ENCODE data around the gene DENND1A. TPM values are rescaled to one million over a fixed set of nuclear protein-coding genes. Genes with fewer than 3 reads are reported as not detected.

DENND1A gene
- total and polyA plus RNA-seq, 2 of the 13 experiments (the other 11 are each of a cell fraction or from before 2014, with no cell fraction given), result 14.8 to 30.1 TPM

GRCh38 chr9:123657941-123658340 is 272.0 kb downstream of the DENND1A start (continued):
- TF ChIP-seq PRDM15 (CRISPR knock-in tag; IDR thresholded peaks at IDR 0.05), result no peak
- no peak for TF ChIP-seq ZBTB10 (CRISPR knock-in tag; IDR thresholded peaks at IDR 0.05; ENCODE audit: borderline replicate concordance)
- no peak for TF ChIP-seq AFF4 (CRISPR knock-in tag; IDR thresholded peaks at IDR 0.05)
- TF ChIP-seq NFATC3 (CRISPR knock-in tag; IDR thresholded peaks at IDR 0.05), result no peak
